ENCODE results near the gene NME4.

DNA sequence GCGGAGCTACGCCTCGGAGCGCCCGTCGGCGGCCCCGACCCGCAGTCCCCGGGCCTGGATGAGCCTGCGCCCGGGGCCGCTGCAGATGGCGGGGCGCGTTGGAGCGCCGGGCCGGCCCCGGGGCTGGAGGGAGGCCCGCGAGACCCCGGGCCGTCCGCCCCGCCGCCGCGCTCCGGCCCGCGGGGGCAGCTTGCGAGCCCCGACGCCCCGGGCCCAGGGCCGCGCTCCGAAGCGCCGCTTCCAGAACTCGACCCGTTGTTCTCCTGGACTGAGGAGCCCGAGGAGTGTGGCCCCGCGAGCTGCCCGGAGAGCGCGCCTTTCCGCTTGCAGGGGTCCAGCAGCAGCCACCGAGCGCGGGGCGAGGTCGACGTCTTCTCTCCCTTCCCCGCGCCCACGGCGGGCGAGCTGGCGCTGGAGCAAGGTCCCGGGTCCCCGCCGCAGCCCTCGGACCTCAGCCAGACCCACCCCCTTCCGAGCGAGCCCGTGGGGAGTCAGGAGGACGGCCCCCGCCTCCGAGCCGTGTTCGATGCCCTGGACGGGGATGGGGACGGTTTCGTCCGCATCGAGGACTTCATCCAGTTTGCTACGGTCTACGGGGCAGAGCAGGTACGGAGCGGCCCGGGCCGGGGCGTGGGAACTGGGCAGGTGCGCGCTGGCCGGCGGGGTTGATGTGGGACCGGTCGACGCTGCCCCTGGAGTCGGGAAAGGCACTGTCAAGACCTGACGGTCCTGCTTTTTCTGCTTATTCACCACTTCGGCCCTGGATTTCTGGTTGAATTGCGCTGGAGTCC, 29.3 kb downstream of the NME4 start:
- TF ChIP-seq POLR2A (IDR thresholded peaks at IDR 0.05; ENCODE audit: borderline replicate concordance, extremely low read depth, insufficient read depth, insufficient read length) (no peak), EZH2 (IDR thresholded peaks at IDR 0.05) (no peak), CTCF (IDR thresholded peaks at IDR 0.05 in 2 of 3, conservative IDR thresholded peaks at IDR 0.05 in 1 of 3; ENCODE audit: borderline replicate concordance in 1 of 3, insufficient read depth in 1 of 3, low read depth in 2 of 3, low read length in 2 of 3) (no peak), ZFX (IDR thresholded peaks at IDR 0.05) (no peak; the same call in 1 of the 2 replicates), SRF (IDR thresholded peaks at IDR 0.05; ENCODE audit: low read depth) (no peak), JUND (IDR thresholded peaks at IDR 0.05) (no peak), YY1 (IDR thresholded peaks at IDR 0.05; ENCODE audit: extremely low read depth, insufficient replicate concordance, low read depth, low read length) (no peak), CEBPB (IDR thresholded peaks at IDR 0.05; ENCODE audit: low read depth) (no peak)

Data from HCT116 (cell line).